ENCODE data around the gene MPHOSPH10. TPM values are rescaled to one million over a fixed set of nuclear protein-coding genes. Genes with fewer than 3 reads are reported as not detected.
"Not testable (repeated sequence)": the region's sequence is repeated elsewhere in the genome, so short reads cannot be mapped to it uniquely, and the experiment has no call there.

The MPHOSPH10 gene
- total RNA-seq, 1 experiment from 2014 or later, result 26.9 TPM

- no TSS peak for BruUV-seq (replicated peaks)
- H3K9me2 ChIP-seq (ENCODE audit: insufficient read depth), result no peaks in the 10 kb centered on the region
- no peaks in the 10 kb centered on the region for H3K9me3 ChIP-seq (ENCODE audit: insufficient read depth, low read depth)
- H3K4me2 ChIP-seq, result no peak overlapping the region
- 0 out of 2 replicates have a peak, but pooled peaks cover 6% of the 10 kb centered on the region for H3K4me1 ChIP-seq (replicated peaks; ENCODE audit: insufficient read depth)
- no peaks in the 10 kb centered on the region for H3F3A ChIP-seq (ENCODE audit: insufficient read depth, low read depth)
- H3K4me3 ChIP-seq, result no peak overlapping the region
- no peaks in the 10 kb centered on the region for H3K36me3 ChIP-seq (ENCODE audit: low read depth)
- TF ChIP-seq, protein P1, sequence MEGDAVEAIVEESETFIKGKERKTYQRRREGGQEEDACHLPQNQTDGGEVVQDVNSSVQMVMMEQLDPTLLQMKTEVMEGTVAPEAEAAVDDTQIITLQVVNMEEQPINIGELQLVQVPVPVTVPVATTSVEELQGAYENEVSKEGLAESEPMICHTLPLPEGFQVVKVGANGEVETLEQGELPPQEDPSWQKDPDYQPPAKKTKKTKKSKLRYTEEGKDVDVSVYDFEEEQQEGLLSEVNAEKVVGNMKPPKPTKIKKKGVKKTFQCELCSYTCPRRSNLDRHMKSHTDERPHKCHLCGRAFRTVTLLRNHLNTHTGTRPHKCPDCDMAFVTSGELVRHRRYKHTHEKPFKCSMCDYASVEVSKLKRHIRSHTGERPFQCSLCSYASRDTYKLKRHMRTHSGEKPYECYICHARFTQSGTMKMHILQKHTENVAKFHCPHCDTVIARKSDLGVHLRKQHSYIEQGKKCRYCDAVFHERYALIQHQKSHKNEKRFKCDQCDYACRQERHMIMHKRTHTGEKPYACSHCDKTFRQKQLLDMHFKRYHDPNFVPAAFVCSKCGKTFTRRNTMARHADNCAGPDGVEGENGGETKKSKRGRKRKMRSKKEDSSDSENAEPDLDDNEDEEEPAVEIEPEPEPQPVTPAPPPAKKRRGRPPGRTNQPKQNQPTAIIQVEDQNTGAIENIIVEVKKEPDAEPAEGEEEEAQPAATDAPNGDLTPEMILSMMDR (conservative IDR thresholded peaks at IDR 0.05), result no peak
- TF ChIP-seq EZH2 (IDR thresholded peaks at IDR 0.05; ENCODE audit: low read depth), result no peak
- H2AFZ ChIP-seq, result no peak overlapping the region
- H3K27ac ChIP-seq, result no peak overlapping the region
- CTCF ChIA-PET, result no interaction called here
- H3K27me3 ChIP-seq (ENCODE audit: insufficient read depth, low read depth), result no peaks in the 10 kb centered on the region
- no peak for DNase-seq
- POLR2A ChIA-PET (ENCODE audit: unreplicated experiment), result no interaction called here
- intact Hi-C loops (cut with micrococcal nuclease; ENCODE audit: unreplicated experiment), result no loop called here
- H4K20me1 ChIP-seq (ENCODE audit: insufficient read depth), result no peaks in the 10 kb centered on the region
- H3K79me2 ChIP-seq (ENCODE audit: low read depth), result no peaks in the 10 kb centered on the region
Observed at GRCh38 chr2:71181316-71181715, 50.9 kb downstream of the MPHOSPH10 start.

GRCh38 chr2:71183306-71184115, 53.1 kb downstream of the MPHOSPH10 start:
- BruUV-seq (replicated peaks); H3K4me1 ChIP-seq (replicated peaks; ENCODE audit: insufficient read depth); H3K9me2 ChIP-seq (ENCODE audit: insufficient read depth); DNase-seq; H4K20me1 ChIP-seq (ENCODE audit: insufficient read depth); H3K36me3 ChIP-seq (ENCODE audit: low read depth); H3F3A ChIP-seq (ENCODE audit: insufficient read depth, low read depth); H2AFZ ChIP-seq; H3K4me3 ChIP-seq; intact Hi-C loops (cut with micrococcal nuclease; ENCODE audit: unreplicated experiment); CTCF ChIA-PET; H3K9me3 ChIP-seq (ENCODE audit: insufficient read depth, low read depth); H3K79me2 ChIP-seq (ENCODE audit: low read depth); H3K27me3 ChIP-seq (ENCODE audit: insufficient read depth, low read depth); H3K27ac ChIP-seq; POLR2A ChIA-PET (ENCODE audit: unreplicated experiment): not testable (repeated sequence)
- 0 out of 2 replicates have a peak overlapping the region, but pooled peaks have one; percentile 19 for H3K4me2 ChIP-seq

- CTCF ChIA-PET, result no interaction called here
Observed at GRCh38 chr2:71186973-71187372, 56.5 kb downstream of the MPHOSPH10 start.

DNA sequence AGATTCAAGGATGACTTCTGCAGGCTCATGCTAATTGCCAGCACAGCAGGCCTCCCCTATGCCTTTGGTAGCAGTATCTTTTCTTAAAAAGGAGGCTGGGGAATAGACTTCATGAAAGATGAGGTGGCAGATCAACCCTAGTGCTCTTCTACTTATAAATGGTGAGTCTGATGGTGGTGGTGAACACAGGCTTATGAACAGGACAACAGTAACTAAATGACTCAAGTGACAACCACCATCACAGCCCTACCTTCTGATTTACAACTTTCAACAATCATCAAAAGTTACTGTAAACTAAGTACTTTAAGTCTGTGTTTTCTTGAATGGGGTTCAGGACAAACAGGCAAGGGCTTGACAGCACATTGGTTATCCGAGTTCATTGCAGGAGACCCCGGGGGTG, 57.2 kb downstream of the MPHOSPH10 start:
- Histone ChIP-seq H3K9me3 (ENCODE audit: insufficient read depth, low read depth) (no peaks in the 10 kb centered on the region), H3K27me3 (ENCODE audit: insufficient read depth, low read depth) (no peaks in the 10 kb centered on the region), H3K27ac (no peak overlapping the region), H2AFZ (no peak overlapping the region), H3F3A (ENCODE audit: insufficient read depth, low read depth) (no peaks in the 10 kb centered on the region), H3K36me3 (ENCODE audit: low read depth) (no peaks in the 10 kb centered on the region), H3K9me2 (ENCODE audit: insufficient read depth) (no peaks in the 10 kb centered on the region), H3K4me1 (replicated peaks; ENCODE audit: insufficient read depth) (0 out of 2 replicates have a peak, but pooled peaks cover 6% of the 10 kb centered on the region), H3K4me3 (no peak overlapping the region), H3K4me2 (no peak overlapping the region), H4K20me1 (ENCODE audit: insufficient read depth) (no peaks in the 10 kb centered on the region), H3K79me2 (ENCODE audit: low read depth) (no peaks in the 10 kb centered on the region)
- BruUV-seq (replicated peaks), result no TSS peak
- CTCF ChIA-PET, result no interaction called here
- DNase-seq, result no peak
- TF ChIP-seq, protein P1 (conservative IDR thresholded peaks at IDR 0.05), result no peak
- TF ChIP-seq EZH2 (IDR thresholded peaks at IDR 0.05; ENCODE audit: low read depth), result no peak
- POLR2A ChIA-PET (ENCODE audit: unreplicated experiment), result no interaction called here
- intact Hi-C loops (cut with micrococcal nuclease; ENCODE audit: unreplicated experiment), result no loop called here

More at GRCh38 chr2:71186973-71187372, 56.5 kb downstream of the MPHOSPH10 start:
- Histone ChIP-seq H3K27ac (no peak overlapping the region), H3K79me2 (ENCODE audit: low read depth) (no peaks in the 10 kb centered on the region), H2AFZ (no peak overlapping the region), H3K9me2 (ENCODE audit: insufficient read depth) (no peaks in the 10 kb centered on the region), H3K9me3 (ENCODE audit: insufficient read depth, low read depth) (no peaks in the 10 kb centered on the region), H3K27me3 (ENCODE audit: insufficient read depth, low read depth) (no peaks in the 10 kb centered on the region), H3F3A (ENCODE audit: insufficient read depth, low read depth) (no peaks in the 10 kb centered on the region), H3K36me3 (ENCODE audit: low read depth) (no peaks in the 10 kb centered on the region), H3K4me2 (no peak overlapping the region), H3K4me1 (replicated peaks; ENCODE audit: insufficient read depth) (0 out of 2 replicates have a peak, but pooled peaks cover 6% of the 10 kb centered on the region), H3K4me3 (no peak overlapping the region), H4K20me1 (ENCODE audit: insufficient read depth) (no peaks in the 10 kb centered on the region)
- no peak for DNase-seq
- TF ChIP-seq EZH2 (IDR thresholded peaks at IDR 0.05; ENCODE audit: low read depth), result no peak
- no TSS peak for BruUV-seq (replicated peaks)
- POLR2A ChIA-PET (ENCODE audit: unreplicated experiment), result no interaction called here
- intact Hi-C loops (cut with micrococcal nuclease; ENCODE audit: unreplicated experiment), result no loop called here

Measured in PC-9 (cell line).